Epithelial cell of prostate (primary cell): Measurements from ENCODE around the gene SPX.
A peak's percentile ranks its signal among the peaks of the same experiment; 100 is the strongest.

Experiments
- DNase-seq: peaks from one replicate; pipeline ENCODE4 v3.0.0-alpha.2; 2011; ENCODE audit warnings: low read depth, low spot score
- H3K27ac ChIP-seq: fragments of 450-650 bp; 2 replicates; pipeline ENCODE4 v1.5.1; 2017; ENCODE audit warnings: mild to moderate bottlenecking

The SPX gene

GRCh38 chr12:21529456-21529855 is 3.4 kb downstream of the SPX start:
- H3K27ac ChIP-seq: no peak overlapping the region
- no peak for DNase-seq

GRCh38 chr12:21538061-21538653 is 12.1 kb downstream of the SPX start:
- no peak overlapping the region for H3K27ac ChIP-seq
- DNase-seq: no peak

DNA sequence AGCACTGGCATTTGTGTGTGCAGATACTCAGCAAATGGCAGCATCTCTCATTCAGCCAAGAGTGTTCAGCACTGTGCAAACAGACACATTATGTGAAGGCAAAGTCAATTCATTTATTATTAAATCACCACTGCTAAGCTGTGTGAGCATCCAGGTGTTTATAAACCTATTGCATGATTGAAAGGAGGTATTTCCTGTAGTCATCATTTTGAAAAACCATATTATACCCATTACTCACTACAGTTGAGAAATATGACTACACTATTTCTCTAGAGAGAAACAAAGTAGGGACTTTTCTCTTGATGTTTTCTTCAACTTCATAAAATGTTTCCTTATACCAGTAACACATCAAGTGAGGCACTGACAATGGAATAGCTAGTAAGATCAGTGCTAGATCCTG is 13.7 kb downstream of the SPX start:
- no peak for DNase-seq
- H3K27ac ChIP-seq: peak overlapping the region; percentile 33

DNA sequence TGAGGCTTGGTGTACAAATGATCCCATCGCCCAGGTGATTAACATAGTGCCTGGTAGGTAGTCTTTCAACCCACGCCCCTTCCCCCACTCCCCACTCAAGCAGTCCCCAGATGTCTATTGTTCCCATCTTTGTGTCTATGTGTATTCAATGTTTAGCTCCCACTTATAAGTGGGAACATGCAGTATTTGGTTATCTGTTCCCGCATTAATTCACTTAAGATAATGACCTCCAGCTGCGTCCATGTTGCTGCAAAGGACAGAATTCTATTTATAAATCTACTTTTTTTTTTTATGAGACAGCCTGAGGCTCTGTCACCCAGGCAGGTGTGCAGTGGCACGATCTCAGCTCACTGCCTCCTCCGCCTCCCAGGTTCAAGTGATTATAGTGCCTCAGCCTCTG is 15.7 kb downstream of the SPX start:
- DNase-seq: no peak
- H3K27ac ChIP-seq: no peak overlapping the region

DNA sequence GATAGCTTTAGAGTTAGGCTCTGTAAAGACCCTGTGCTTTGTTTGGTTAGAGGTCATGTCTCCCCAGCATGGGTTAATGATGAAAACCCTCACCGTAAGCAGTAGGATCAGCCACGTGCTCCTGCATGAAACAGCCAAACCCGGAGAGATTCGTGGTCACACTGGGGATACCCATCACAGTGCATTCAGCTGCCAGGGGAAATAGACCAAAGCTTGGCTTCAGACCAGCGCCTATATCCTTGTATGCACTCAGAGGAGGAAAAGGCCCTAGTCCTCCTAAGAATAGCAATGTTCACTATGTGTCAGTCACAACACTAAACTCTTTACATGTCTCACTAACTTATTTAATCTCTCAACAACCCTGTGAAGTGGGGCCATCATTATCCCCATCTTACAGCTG is 16.3 kb downstream of the SPX start:
- no peak overlapping the region for H3K27ac ChIP-seq
- no peak for DNase-seq

GRCh38 chr12:21543151-21543550 is 17.1 kb downstream of the SPX start:
- no peak for DNase-seq
- H3K27ac ChIP-seq: no peak overlapping the region

- no peak overlapping the region for H3K27ac ChIP-seq
- no peak for DNase-seq
These were observed 19.5 kb downstream of the SPX start for GRCh38 chr12:21545557-21545956.

- DNase-seq: no peak
- H3K27ac ChIP-seq: no peak overlapping the region
These were observed 20.6 kb downstream of the SPX start for GRCh38 chr12:21546716-21547115.

DNA sequence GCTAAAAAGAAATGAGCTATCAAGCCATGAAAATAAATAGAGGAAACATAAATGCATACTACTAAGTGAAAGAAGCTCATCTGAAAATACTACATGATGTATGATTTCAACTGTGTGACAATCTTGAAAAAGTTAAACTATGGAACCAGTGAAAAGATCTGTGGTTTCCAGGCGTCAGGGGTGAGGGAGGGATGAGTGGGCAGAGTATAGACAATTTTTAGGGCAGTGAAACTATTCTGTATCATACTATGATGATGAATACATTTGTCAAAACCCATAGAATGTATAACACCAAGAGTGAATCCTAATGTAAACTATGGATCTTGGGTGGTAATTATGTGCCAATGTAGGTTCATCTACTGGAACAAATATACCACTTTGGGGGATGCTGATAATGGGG is 21.3 kb downstream of the SPX start:
- no peak for DNase-seq

GRCh38 chr12:21551841-21552465 is 25.9 kb downstream of the SPX start:
- no peak overlapping the region for H3K27ac ChIP-seq
- no peak for DNase-seq

More for the DNA sequence above, 21.3 kb downstream of the SPX start:
- no peak overlapping the region for H3K27ac ChIP-seq

DNA sequence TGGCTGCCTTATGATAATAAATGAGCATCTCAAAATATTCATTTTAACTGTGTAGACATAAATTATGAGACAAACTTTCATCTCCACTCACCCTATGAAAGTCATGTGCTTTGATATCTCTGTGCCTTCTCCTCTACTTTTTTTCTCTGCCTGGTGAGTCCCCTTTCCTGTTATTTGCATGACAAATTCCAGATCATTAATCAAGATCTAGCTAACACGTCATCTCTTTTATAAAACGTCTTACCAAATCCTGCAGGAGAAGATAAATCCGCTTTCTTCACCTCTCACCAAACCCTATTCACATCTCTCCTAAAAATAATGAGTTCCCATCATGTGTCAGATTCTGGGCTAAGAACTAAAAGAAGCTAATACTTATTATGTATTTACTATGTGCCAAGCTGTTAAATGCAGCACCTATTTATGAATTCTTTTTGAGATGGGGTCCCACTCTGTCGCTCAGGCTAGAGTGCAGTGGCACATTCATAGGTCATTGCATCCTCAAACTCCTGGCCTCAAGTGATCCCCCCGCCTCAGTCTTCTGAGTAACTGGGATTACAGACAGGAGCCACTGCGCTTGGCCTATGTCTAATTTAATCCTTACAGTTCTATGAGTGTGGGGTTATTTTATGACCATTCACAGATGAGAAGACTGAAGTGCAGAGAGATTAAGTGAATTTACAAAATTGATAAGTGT is 26.7 kb downstream of the SPX start:
- DNase-seq: no peak
- no peak overlapping the region for H3K27ac ChIP-seq

DNA sequence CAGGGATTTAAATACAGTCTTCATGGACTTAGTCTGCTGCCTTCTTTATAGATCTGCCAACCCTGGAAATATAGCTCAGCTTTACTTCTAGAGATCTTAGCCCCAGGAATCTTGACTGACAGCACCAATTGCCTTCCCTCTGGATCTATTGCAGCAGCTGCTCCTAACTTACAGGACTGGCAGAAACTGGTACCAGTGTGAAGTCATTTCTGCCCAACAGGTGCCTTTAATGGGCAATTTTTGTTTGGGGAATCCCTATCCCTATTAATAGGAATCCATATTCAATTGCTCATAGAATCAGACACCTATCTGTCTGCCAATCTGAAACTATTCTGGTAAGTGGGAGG is 27.2 kb downstream of the SPX start:
- H3K27ac ChIP-seq: no peak overlapping the region
- DNase-seq: no peak

- no peak for DNase-seq
- H3K27ac ChIP-seq: no peak overlapping the region
These were observed 32.1 kb downstream of the SPX start for GRCh38 chr12:21558100-21558679.

GRCh38 chr12:21559855-21560569 is 33.9 kb downstream of the SPX start:
- peak overlapping the region; percentile 72 for H3K27ac ChIP-seq
- peak; percentile 49 for DNase-seq

DNA sequence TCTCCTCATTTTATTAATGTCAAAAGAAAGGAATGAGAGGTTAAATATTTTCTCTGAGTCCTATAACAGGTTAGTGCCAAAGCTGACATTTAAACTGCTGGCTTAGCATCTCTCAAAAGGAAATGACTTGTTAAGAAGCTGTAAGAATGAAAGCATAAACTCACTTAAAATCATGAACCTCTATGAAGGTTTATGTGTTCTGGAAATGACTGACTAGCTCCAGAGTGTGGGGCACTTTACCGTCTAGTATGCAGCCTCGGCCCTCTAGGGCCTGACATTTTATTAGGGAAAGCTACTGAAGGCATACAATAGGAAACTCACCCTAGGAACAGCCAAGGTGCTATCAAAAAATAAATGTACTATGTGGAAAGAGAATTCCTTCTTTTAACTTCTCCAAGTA is 35.1 kb downstream of the SPX start:
- DNase-seq: no peak
- H3K27ac ChIP-seq: peak overlapping the region; percentile 72

DNA sequence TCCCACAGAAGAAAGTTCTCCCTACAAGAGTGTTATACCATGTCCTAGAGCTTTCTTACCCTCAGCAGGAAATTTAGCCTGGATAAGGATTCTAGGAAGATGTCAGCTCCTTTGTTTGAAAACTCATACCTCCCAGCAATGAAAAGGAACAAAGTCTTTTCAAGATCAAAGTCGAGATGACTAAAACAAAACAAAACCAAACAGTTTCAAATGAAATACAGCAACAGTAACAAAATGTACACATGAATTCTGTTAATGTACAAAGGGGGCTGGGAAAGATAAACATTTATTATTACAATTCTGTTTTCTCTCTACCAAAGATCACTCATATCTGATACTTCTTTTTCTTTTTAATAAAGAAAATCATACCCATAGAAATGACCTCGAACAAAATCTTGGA is 36.8 kb downstream of the SPX start:
- no peak overlapping the region for H3K27ac ChIP-seq
- no peak for DNase-seq

DNA sequence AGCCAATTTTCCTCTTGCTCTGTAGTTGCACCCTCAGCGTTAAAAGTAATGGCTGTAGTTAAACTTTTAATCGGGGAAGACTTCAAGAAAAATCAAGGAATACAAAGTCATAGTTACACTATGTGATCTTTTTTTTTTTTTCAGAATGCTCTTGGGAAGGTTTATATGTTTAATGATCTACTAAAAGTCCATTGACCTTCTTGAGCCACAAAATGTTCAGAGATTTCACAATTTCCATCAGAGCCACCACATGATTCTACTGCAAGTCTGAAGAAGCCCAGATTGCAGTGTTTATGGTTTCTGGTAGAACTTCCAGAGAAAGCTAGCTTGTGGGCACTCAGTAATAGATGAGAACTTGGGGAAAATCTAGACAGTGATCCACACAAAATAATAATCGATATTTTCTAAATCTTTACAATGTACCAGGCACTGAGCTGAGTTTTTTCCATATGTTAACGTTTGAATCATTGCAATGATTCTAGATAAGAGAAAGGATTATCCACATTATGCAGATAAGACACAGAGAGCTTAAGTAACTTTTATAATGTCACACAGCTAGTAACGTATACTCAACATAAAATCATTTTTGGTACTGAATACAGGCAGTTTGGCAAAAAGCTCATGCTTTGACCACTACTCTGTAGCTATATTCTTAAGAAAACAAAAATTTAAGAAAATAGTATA is 40.3 kb downstream of the SPX start:
- no peak for DNase-seq
- no peak overlapping the region for H3K27ac ChIP-seq

DNA sequence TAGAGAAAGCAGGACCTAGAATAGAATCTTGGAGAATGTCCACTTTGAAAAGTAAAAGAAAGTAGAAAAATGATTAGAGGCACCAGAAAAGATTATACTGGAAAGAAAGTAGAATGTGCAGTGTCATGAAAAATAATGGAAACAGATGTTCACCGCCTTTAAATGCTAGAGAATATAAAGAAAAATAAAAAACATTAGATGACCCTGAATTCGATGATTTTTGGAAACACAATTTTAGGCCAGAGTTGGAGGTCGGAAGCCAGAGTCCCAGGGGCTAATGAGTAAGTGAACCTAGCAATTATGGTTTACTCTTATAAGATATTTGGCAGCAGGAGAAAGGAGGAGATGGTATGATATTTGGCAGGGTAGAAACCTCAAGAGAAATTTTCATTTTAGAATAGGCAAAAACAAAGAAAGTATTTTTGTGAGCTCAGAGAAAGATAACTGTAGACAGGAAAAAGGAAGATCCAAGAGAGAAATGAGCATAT is 40.9 kb downstream of the SPX start:
- no peak overlapping the region for H3K27ac ChIP-seq
- no peak for DNase-seq

- H3K27ac ChIP-seq: no peak overlapping the region
- DNase-seq: no peak
These were observed 42.0 kb downstream of the SPX start for GRCh38 chr12:21568115-21568514.

- DNase-seq: no peak
- H3K27ac ChIP-seq: no peak overlapping the region
These were observed 45.0 kb downstream of the SPX start for GRCh38 chr12:21571046-21571445.
